Neural progenitor cell (in vitro differentiated cells): ENCODE measurements around the gene HES4.

Source experiments
- EZH2 ChIP-seq: fragments of 200-600 bp; sonication (generic); IDR thresholded peaks from 2 replicates; pipeline ENCODE4 v1.6.1; 2017; ENCODE audit warnings: antibody characterized with exemption, mild to moderate bottlenecking, moderate library complexity
- TF ChIP-seq, protein P1 (sequence below): fragments of 200-600 bp; sonication (generic); IDR thresholded peaks from 2 replicates; pipeline ENCODE4 v1.5.1; 2017; ENCODE audit warnings: antibody characterized with exemption, mild to moderate bottlenecking

DNA sequence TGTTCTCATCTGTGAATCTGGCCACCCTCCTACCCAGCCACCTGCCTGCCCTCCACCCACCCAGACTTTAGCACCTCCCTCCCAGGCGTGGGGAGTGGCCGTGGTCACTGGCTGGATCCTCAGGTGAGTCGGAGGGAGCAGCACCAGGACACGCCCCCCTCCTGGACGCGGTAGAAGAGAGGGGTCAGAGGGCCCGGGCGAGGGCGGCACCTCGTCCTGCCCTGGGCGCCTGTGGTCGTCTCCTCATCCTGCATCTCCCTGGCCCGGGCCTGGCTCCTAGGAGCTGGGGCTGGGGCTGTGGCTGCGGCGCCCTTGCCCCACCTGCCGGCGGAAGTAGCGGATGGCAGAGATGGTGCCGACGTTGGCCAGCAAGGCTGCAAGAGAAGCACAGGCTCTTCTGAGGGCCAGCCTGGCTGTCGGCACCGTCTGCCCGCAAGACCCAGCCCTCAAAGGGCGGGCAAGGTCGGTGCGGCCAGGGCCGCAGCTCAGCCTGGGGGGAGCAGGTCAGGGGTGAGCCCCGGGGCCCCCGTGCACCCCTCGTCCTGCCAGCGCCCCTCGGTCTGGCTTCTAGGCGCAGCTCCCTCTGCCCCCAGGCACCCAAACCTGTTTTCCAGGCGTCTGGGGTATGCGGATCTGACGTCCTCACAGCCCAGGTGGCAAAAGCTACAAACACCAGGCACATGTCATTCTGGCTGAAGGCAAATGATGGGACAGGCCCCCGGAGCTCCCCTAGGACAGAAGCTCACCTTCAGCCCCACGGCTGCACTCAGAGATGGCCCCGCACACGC lies 23.8 kb downstream of the HES4 start:
- TF ChIP-seq, protein P1, sequence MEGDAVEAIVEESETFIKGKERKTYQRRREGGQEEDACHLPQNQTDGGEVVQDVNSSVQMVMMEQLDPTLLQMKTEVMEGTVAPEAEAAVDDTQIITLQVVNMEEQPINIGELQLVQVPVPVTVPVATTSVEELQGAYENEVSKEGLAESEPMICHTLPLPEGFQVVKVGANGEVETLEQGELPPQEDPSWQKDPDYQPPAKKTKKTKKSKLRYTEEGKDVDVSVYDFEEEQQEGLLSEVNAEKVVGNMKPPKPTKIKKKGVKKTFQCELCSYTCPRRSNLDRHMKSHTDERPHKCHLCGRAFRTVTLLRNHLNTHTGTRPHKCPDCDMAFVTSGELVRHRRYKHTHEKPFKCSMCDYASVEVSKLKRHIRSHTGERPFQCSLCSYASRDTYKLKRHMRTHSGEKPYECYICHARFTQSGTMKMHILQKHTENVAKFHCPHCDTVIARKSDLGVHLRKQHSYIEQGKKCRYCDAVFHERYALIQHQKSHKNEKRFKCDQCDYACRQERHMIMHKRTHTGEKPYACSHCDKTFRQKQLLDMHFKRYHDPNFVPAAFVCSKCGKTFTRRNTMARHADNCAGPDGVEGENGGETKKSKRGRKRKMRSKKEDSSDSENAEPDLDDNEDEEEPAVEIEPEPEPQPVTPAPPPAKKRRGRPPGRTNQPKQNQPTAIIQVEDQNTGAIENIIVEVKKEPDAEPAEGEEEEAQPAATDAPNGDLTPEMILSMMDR, result peak; percentile 70
- no peak for TF ChIP-seq EZH2
